ENCODE data around the gene CACNA1A.
"Not testable (repeated sequence)": the region's sequence is repeated elsewhere in the genome, so short reads cannot be mapped to it uniquely, and the experiment has no call there.

Gene CACNA1A

GRCh38 chr19:13427273-13428051 is 78.8 kb downstream of the CACNA1A start:
- DNase-seq (ENCODE audit: low read depth): no peak

GRCh38 chr19:13425875-13426274 is 80.4 kb downstream of the CACNA1A start:
- DNase-seq (ENCODE audit: low read depth): not testable (repeated sequence)

- DNase-seq (ENCODE audit: low read depth): no peak
These were observed 81.1 kb downstream of the CACNA1A start for GRCh38 chr19:13425151-13425550.

GRCh38 chr19:13420780-13421179 is 85.5 kb downstream of the CACNA1A start:
- no peak for DNase-seq (ENCODE audit: low read depth)

- DNase-seq (ENCODE audit: low read depth): no peak
These were observed 89.2 kb downstream of the CACNA1A start for GRCh38 chr19:13417054-13417453.

GRCh38 chr19:13411899-13412298 is 94.4 kb downstream of the CACNA1A start:
- DNase-seq (ENCODE audit: low read depth): no peak

- DNase-seq (ENCODE audit: low read depth): no peak
These were observed 95.3 kb downstream of the CACNA1A start for GRCh38 chr19:13410946-13411345.

GRCh38 chr19:13408889-13409518 is 97.3 kb downstream of the CACNA1A start:
- no peak for DNase-seq (ENCODE audit: low read depth)

GRCh38 chr19:13404236-13404635 is 102.0 kb downstream of the CACNA1A start:
- DNase-seq (ENCODE audit: low read depth): no peak

- no peak for DNase-seq (ENCODE audit: low read depth)
These were observed 104.9 kb downstream of the CACNA1A start for GRCh38 chr19:13401388-13401787.

GRCh38 chr19:13400296-13400695 is 106.0 kb downstream of the CACNA1A start:
- DNase-seq (ENCODE audit: low read depth): no peak

- DNase-seq (ENCODE audit: low read depth): no peak
These were observed 106.5 kb downstream of the CACNA1A start for GRCh38 chr19:13399746-13400145.

- DNase-seq (ENCODE audit: low read depth): peak; percentile 87
These were observed 107.2 kb downstream of the CACNA1A start for GRCh38 chr19:13398780-13399726.

- DNase-seq (ENCODE audit: low read depth): no peak
These were observed 108.1 kb downstream of the CACNA1A start for GRCh38 chr19:13398182-13398581.

GRCh38 chr19:13396250-13397080 is 109.8 kb downstream of the CACNA1A start:
- peak; percentile 48 for DNase-seq (ENCODE audit: low read depth)

- no peak for DNase-seq (ENCODE audit: low read depth)
These were observed 123.7 kb downstream of the CACNA1A start for GRCh38 chr19:13382633-13382938.

GRCh38 chr19:13381827-13382632 is 124.2 kb downstream of the CACNA1A start:
- DNase-seq (ENCODE audit: low read depth): no peak

GRCh38 chr19:13376537-13376936 is 129.7 kb downstream of the CACNA1A start:
- DNase-seq (ENCODE audit: low read depth): no peak

- no peak for DNase-seq (ENCODE audit: low read depth)
These were observed 132.7 kb downstream of the CACNA1A start for GRCh38 chr19:13373599-13373998.

- no peak for DNase-seq (ENCODE audit: low read depth)
These were observed 135.3 kb downstream of the CACNA1A start for GRCh38 chr19:13370948-13371347.

All from GM04504 (cell line).